Measurements from ENCODE around the gene EXOC3L4. TPM values are rescaled to one million over a fixed set of nuclear protein-coding genes. Genes with fewer than 3 reads are reported as not detected.

EXOC3L4 gene
- total and polyA plus RNA-seq, 9 of the 15 experiments (the other 6 are each of a cell fraction or from before 2014, with no cell fraction given): 0.10 to 6.7 (median 0.98) TPM; not detected in 1

- Histone ChIP-seq H4K20me1 (replicated peaks; ENCODE audit: control insufficient read depth, insufficient read depth, low read length) (no peaks in the 10 kb centered on the region), H3K9ac (ENCODE audit: insufficient read depth in 1 of 2, low read depth in 2 of 2, low read length in 2 of 2) (peak overlapping the region in 1 of 2 experiments; percentile 26; a peak in 1 of 4 replicates), H3K79me2 (ENCODE audit: control insufficient read depth, insufficient read depth, low read length) (no peaks in the 10 kb centered on the region), H3K27ac (ENCODE audit: extremely low read depth, low read depth, low read length) (no peak overlapping the region), H3K4me2 (ENCODE audit: insufficient read depth, low read length) (no peak overlapping the region), H3K27me3 (ENCODE audit: control insufficient read depth in 2 of 2, insufficient read depth in 2 of 2, low read length in 2 of 2) (no peaks in the 10 kb centered on the region), H3K36me3 (ENCODE audit: control insufficient read depth, insufficient read depth, low read length) (no peaks in the 10 kb centered on the region), H3K9me3 (replicated peaks; ENCODE audit: control insufficient read depth, insufficient read depth, low read depth, low read length) (no peaks in the 10 kb centered on the region), H2AFZ (ENCODE audit: low read depth, low read length) (no peak overlapping the region), H3K4me1 (replicated peaks in 1 of 2; ENCODE audit: control insufficient read depth in 2 of 2, insufficient read depth in 2 of 2, low read length in 2 of 2) (peaks cover 3 to 71% of the 10 kb centered on the region in 2 experiments; a peak in 4 of 5 replicates), H3K4me3 (no peak overlapping the region), H3K9me1 (ENCODE audit: control insufficient read depth, insufficient read depth, low read length) (no peaks in the 10 kb centered on the region)
- no peak for FAIRE-seq
- CTCF ChIA-PET (ENCODE audit: low intra/inter-chr PET ratio): interaction anchor here (0.6 kb wide), 1 partner anchor 220 kb away, joined by 3 read pairs; no protein-coding TSS in a partner anchor
- WGBS (ENCODE audit: insufficient coverage, low coverage, missing lambda C conversion rate): 36% methylated on average over 13 of the region's 21 CpGs
- in situ Hi-C loops (cut with MboI) (no loop called here), intact Hi-C loops (cut with micrococcal nuclease) (loop anchor here (10.0 kb wide), 1 partner anchor 472 kb away; no protein-coding TSS in a partner anchor)
- POLR2A ChIA-PET: no interaction called here
- DNase-seq (ENCODE audit: extremely low read depth in 1 of 4, low spot score in 3 of 4): peak in 1 of 4 experiments; percentile 21
- BruUV-seq (replicated peaks): no TSS peak
- ATAC-seq: no peak
- TF ChIP-seq HDAC6 (IDR thresholded peaks at IDR 0.05; ENCODE audit: low read depth, low read length) (no peak), MCM2 (IDR thresholded peaks at IDR 0.05; ENCODE audit: low read depth) (no peak), CHD1 (IDR thresholded peaks at IDR 0.05; ENCODE audit: low read length) (no peak), POLR2G (IDR thresholded peaks at IDR 0.05; ENCODE audit: low read depth, low read length) (no peak), THAP12 (CRISPR knock-in tag; IDR thresholded peaks at IDR 0.05) (no peak), CGGBP1 (CRISPR knock-in tag; IDR thresholded peaks at IDR 0.05) (no peak), POU5F1 (IDR thresholded peaks at IDR 0.05; ENCODE audit: borderline replicate concordance, low read depth, low read length, partially characterized antibody) (no peak), ATF7 (IDR thresholded peaks at IDR 0.05) (no peak), MBD2 (IDR thresholded peaks at IDR 0.05; ENCODE audit: borderline replicate concordance, low read depth) (no peak), GTF2F1 (IDR thresholded peaks at IDR 0.05; ENCODE audit: low read depth, low read length) (no peak), ZNF24 (IDR thresholded peaks at IDR 0.05) (no peak), CBFB (CRISPR knock-in tag; IDR thresholded peaks at IDR 0.05) (no peak)
- TF ChIP-seq, protein P1, sequence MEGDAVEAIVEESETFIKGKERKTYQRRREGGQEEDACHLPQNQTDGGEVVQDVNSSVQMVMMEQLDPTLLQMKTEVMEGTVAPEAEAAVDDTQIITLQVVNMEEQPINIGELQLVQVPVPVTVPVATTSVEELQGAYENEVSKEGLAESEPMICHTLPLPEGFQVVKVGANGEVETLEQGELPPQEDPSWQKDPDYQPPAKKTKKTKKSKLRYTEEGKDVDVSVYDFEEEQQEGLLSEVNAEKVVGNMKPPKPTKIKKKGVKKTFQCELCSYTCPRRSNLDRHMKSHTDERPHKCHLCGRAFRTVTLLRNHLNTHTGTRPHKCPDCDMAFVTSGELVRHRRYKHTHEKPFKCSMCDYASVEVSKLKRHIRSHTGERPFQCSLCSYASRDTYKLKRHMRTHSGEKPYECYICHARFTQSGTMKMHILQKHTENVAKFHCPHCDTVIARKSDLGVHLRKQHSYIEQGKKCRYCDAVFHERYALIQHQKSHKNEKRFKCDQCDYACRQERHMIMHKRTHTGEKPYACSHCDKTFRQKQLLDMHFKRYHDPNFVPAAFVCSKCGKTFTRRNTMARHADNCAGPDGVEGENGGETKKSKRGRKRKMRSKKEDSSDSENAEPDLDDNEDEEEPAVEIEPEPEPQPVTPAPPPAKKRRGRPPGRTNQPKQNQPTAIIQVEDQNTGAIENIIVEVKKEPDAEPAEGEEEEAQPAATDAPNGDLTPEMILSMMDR (IDR thresholded peaks at IDR 0.05 in 2 of 3, conservative IDR thresholded peaks at IDR 0.05 in 1 of 3; ENCODE audit: insufficient read depth in 2 of 3, low read depth in 1 of 3, low read length in 3 of 3): no peak
- TF ChIP-seq, protein P2, sequence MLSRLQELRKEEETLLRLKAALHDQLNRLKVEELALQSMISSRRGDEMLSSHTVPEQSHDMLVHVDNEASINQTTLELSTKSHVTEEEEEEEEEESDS (CRISPR knock-in tag; IDR thresholded peaks at IDR 0.05): no peak
- TF ChIP-seq, protein P3, sequence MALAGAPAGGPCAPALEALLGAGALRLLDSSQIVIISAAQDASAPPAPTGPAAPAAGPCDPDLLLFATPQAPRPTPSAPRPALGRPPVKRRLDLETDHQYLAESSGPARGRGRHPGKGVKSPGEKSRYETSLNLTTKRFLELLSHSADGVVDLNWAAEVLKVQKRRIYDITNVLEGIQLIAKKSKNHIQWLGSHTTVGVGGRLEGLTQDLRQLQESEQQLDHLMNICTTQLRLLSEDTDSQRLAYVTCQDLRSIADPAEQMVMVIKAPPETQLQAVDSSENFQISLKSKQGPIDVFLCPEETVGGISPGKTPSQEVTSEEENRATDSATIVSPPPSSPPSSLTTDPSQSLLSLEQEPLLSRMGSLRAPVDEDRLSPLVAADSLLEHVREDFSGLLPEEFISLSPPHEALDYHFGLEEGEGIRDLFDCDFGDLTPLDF (CRISPR knock-in tag; IDR thresholded peaks at IDR 0.05): no peak
Measured at GRCh38 chr14:103072595-103073366, 21.7 kb upstream of the EXOC3L4 start.
